ENCODE measurements around the gene ANKDD1A. TPM values are rescaled to one million over a fixed set of nuclear protein-coding genes. Genes with fewer than 3 reads are reported as not detected.

Gene ANKDD1A
- total and polyA plus RNA-seq, 8 donors, result 1.5 to 43.8 (median 5.2) TPM

DNA sequence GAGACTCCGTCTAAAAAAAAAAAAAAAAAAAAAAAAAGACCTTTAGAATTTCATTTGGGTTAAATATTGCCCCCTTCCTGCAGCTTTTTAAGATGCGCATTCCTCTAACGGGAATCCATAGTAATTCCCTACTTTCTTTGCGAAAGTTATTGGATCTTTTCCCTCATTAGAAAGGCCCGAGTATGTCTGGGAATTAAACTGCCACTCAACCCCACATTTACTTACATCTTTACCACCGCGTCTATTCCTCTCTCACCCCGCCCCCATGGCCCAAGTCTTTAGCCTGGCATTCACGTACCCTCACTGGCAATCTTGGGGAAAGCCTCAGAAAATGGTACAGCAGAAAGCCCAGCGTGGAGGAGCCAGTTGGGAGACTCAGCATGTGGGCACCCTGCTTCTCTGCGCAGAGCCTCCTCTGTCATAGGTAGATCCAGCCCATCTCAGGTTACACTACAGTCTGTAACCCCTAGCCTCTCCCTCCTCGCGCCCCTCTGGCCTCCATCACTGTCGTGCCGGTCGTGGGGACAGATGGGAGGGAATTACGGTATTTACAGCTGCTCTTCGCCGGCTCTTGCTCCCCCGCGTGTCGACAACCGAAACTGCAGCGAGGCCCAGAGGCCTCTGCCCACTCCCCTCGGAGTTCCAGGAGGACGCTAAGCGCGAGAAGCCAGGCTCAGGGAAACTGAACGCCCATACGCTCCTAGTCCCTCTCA, 6.4 kb upstream of the ANKDD1A start:
- peak; percentile 73 to 90 for DNase-seq
- peak overlapping the region in 2 of 5 donors; percentile 13 to 62 for H3K27ac ChIP-seq
- H3K4me1 ChIP-seq, result peaks cover 0 to 14% (median 7%) of the 10 kb centered on the region in 4 donors
- H3K27me3 ChIP-seq, result no peaks in the 10 kb centered on the region
- peak overlapping the region; percentile 32 to 35 (median 34) for H3K4me3 ChIP-seq
- TF ChIP-seq POLR2AphosphoS5 (IDR thresholded peaks at IDR 0.05) (peak in 1 of 3 donors; percentile 32), EP300 (IDR thresholded peaks at IDR 0.05) (no peak), POLR2A (IDR thresholded peaks at IDR 0.05) (no peak)
- TF ChIP-seq, protein P1, sequence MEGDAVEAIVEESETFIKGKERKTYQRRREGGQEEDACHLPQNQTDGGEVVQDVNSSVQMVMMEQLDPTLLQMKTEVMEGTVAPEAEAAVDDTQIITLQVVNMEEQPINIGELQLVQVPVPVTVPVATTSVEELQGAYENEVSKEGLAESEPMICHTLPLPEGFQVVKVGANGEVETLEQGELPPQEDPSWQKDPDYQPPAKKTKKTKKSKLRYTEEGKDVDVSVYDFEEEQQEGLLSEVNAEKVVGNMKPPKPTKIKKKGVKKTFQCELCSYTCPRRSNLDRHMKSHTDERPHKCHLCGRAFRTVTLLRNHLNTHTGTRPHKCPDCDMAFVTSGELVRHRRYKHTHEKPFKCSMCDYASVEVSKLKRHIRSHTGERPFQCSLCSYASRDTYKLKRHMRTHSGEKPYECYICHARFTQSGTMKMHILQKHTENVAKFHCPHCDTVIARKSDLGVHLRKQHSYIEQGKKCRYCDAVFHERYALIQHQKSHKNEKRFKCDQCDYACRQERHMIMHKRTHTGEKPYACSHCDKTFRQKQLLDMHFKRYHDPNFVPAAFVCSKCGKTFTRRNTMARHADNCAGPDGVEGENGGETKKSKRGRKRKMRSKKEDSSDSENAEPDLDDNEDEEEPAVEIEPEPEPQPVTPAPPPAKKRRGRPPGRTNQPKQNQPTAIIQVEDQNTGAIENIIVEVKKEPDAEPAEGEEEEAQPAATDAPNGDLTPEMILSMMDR (IDR thresholded peaks at IDR 0.05), result peak in 5 of 7 experiments; percentile 74 to 93 (median 81)
- WGBS, 5 donors, result 15 to 21% (median 17%) methylated on average over 21 to 30 of the region's 30 CpGs
- intact Hi-C loops (cut with DNase I; ENCODE audit: low total_unique reads), result loop anchor here (5.0 to 10.0 kb wide), 2 partner anchors 50 to 173 kb away; no protein-coding TSS in a partner anchor
- H3K9me3 ChIP-seq, result peaks cover 10 to 12% (median 10%) of the 10 kb centered on the region in 4 donors
- no peaks in the 10 kb centered on the region for H3K36me3 ChIP-seq

DNA sequence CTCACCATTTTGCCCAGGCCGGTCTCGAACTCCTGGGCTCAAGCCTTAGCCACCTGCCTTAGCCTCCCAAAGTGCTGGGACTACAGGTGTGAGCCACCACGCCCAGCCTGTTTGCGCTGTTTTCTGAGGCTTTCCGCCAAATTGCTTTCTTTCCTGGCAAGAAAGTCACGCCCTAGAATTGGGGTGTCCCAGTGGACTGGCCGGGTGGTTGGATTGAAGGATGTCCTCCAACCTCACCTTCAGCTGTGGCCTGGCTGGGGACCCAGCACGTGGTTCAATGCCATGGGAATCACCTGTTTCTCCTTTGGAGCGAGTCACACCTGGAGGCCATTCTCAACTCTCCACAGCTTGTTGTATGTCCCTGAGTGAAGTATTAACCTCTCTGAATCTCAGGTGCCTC, 5.8 kb upstream of the ANKDD1A start:
- H3K27ac ChIP-seq, result peak overlapping the region in 1 of 5 donors; percentile 62
- DNase-seq, result no peak
- no peaks in the 10 kb centered on the region for H3K27me3 ChIP-seq
- intact Hi-C loops (cut with DNase I; ENCODE audit: low total_unique reads), result loop anchor here (5.0 to 10.0 kb wide), 2 partner anchors 51 to 174 kb away; no protein-coding TSS in a partner anchor
- 82 to 94% (median 89%) methylated on average over 8 to 9 of the region's 9 CpGs for WGBS, 5 donors
- H3K36me3 ChIP-seq, result no peaks in the 10 kb centered on the region
- H3K4me1 ChIP-seq, result peaks cover under 1 to 16% (median 8%) of the 10 kb centered on the region in 4 donors
- H3K4me3 ChIP-seq, result no peak overlapping the region
- H3K9me3 ChIP-seq, result peaks cover 7 to 10% (median 8%) of the 10 kb centered on the region in 4 donors
- TF ChIP-seq EP300 (IDR thresholded peaks at IDR 0.05) (no peak), POLR2AphosphoS5 (IDR thresholded peaks at IDR 0.05) (no peak), POLR2A (IDR thresholded peaks at IDR 0.05) (no peak)
- TF ChIP-seq, protein P1 (IDR thresholded peaks at IDR 0.05), result no peak

DNA sequence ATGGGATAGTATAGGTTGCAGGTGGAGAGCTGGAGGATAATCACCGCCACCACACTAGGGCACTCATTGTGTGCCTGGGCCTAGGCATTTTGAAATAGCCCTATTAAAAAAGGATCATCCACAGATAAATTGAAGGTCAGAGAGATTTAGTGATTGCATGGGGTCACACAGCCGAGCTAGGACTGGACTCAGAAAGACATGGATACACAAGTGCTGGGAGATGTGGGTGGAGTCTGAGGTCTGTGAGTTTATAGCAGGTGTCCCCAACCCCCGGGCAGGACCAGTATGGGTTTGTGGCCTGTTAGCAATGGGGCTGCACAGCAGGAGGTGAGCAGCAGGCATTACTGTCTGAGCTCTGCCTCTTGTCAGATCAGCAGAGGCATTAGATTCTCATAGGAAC, 5.3 kb upstream of the ANKDD1A start:
- H3K27ac ChIP-seq, result no peak overlapping the region
- H3K36me3 ChIP-seq, result no peaks in the 10 kb centered on the region
- H3K4me3 ChIP-seq, result no peak overlapping the region
- H3K4me1 ChIP-seq, result peaks cover 5 to 20% (median 13%) of the 10 kb centered on the region in 4 donors
- no peak for DNase-seq
- peaks cover 2 to 5% (median 3%) of the 10 kb centered on the region in 4 donors for H3K9me3 ChIP-seq
- TF ChIP-seq, protein P1 (IDR thresholded peaks at IDR 0.05), result no peak
- TF ChIP-seq EP300 (IDR thresholded peaks at IDR 0.05) (no peak), POLR2A (IDR thresholded peaks at IDR 0.05) (no peak), POLR2AphosphoS5 (IDR thresholded peaks at IDR 0.05) (no peak)
- WGBS, 5 donors, result 91 to 97% (median 97%) methylated on average over 3 of the region's 3 CpGs
- peaks cover 0 to 2% (median 1%) of the 10 kb centered on the region in 3 donors for H3K27me3 ChIP-seq
- intact Hi-C loops (cut with DNase I; ENCODE audit: low total_unique reads), result loop anchor here (5.0 to 10.0 kb wide), 2 partner anchors 52 to 174 kb away; no protein-coding TSS in a partner anchor

DNA sequence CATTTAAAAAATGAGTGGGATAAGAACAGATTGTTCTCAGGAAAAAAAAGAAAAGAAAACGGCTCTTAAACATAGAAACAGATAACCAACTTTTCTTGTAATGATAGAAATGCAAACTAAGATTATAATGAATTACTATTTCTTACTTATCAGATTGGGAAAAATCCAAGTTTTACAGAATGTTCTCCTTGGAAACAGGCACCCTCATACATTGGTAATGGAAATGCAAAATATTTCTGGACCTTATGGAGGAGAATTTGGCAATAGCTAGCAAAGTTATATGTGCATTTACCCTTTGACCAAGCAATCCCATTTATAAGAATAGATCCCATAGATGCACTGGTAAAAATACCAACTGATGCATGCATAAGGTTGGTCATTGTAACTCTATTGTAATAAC, 3.7 kb upstream of the ANKDD1A start:
- TF ChIP-seq POLR2A (IDR thresholded peaks at IDR 0.05), result no peak
- no peak for TF ChIP-seq POLR2AphosphoS5 (IDR thresholded peaks at IDR 0.05)
- TF ChIP-seq, protein P1 (IDR thresholded peaks at IDR 0.05), result no peak
- H3K27me3 ChIP-seq, result peaks cover 0 to 9% (median 3%) of the 10 kb centered on the region in 3 donors
- no peaks in the 10 kb centered on the region for H3K36me3 ChIP-seq
- H3K27ac ChIP-seq, result no peak overlapping the region
- no peak for DNase-seq
- H3K4me1 ChIP-seq, result peaks cover 14 to 31% (median 26%) of the 10 kb centered on the region in 4 donors
- intact Hi-C loops (cut with DNase I; ENCODE audit: low total_unique reads), result loop anchor here (5.0 to 10.0 kb wide), 2 partner anchors 53 to 176 kb away; no protein-coding TSS in a partner anchor
- H3K4me3 ChIP-seq, result no peak overlapping the region
- WGBS, 5 donors, result 24 to 63% (median 43%) methylated on average over 1 of the region's 1 CpG
- H3K9me3 ChIP-seq, result no peaks in the 10 kb centered on the region

Data from stomach (tissue), 9 donors.